SK-N-SH (cell line): Measurements from ENCODE around the gene CCNK. TPM values are rescaled to one million over a fixed set of nuclear protein-coding genes. Genes with fewer than 3 reads are reported as not detected.
A peak's percentile ranks its signal among the peaks of the same experiment; 100 is the strongest.

Experiments
- CTCF ChIA-PET: fragments of 300-600, 350-600 bp; formaldehyde crosslinking; extraction: SDS; loops from one replicate; lab custom pipeline; 2021; lab: Yijun Ruan, JAX
- POLR2A ChIA-PET: fragments of 350-600 bp; sonication (Branson Sonifier 250); formaldehyde crosslinking; extraction: SDS; loops from one replicate; lab custom pipeline; 2020; ENCODE audit warnings: antibody characterized with exemption, inconsistent platforms; lab: Yijun Ruan, JAX
- DNase-seq: peaks from one replicate; pipeline ENCODE4 v3.0.0; 2012
- H2AFZ ChIP-seq: fragments of 200-600 bp; sonication (generic); 2 replicates; pipeline ENCODE4 v1.8.1; 2016; ENCODE audit warnings: antibody characterized with exemption, mild to moderate bottlenecking, low read depth
- H3F3A ChIP-seq: fragments of 200-600 bp; sonication (generic); replicated peaks from 2 replicates; pipeline ENCODE3; 2016; ENCODE audit warnings: antibody characterized with exemption, mild to moderate bottlenecking; ENCODE audit not compliant: insufficient read depth
- H3K27ac ChIP-seq, 2 experiments: fragments of 200-500 bp in 1 of 2; fragments of 200-600 bp in 1 of 2; sonication (Bioruptor generic) in 1 of 2; sonication (generic), shearing (Covaris generic) in 1 of 2; 2 replicates each; pipeline versions ENCODE4 v1.5.1 to v1.6.1; 2014 to 2016; ENCODE audit warnings: low read depth in 2 of 2, inconsistent platforms in 1 of 2, low read length in 1 of 2, mild to moderate bottlenecking in 1 of 2, mixed read lengths in 1 of 2
- H3K27me3 ChIP-seq: fragments of 200-600 bp; sonication (generic), shearing (Covaris generic); 2 replicates; pipeline ENCODE4 v1.6.1; 2016; ENCODE audit warnings: mixed run types; ENCODE audit not compliant: insufficient read depth
- H3K36me3 ChIP-seq, 2 experiments: fragments of 200-500 bp in 1 of 2; fragments of 200-600 bp in 1 of 2; sonication (Bioruptor generic) in 1 of 2; sonication (generic) in 1 of 2; replicated peaks in 1 of 2; 2 replicates each; pipeline versions ENCODE3 to v1.5.1; 2014 to 2016; ENCODE audit warnings: low read length in 1 of 2, mild to moderate bottlenecking in 1 of 2; ENCODE audit not compliant: insufficient read depth in 2 of 2, control insufficient read depth in 1 of 2
- H3K4me1 ChIP-seq, 2 experiments: fragments of 200-500 bp in 1 of 2; fragments of 200-600 bp in 1 of 2; sonication (Bioruptor generic) in 1 of 2; sonication (generic), shearing (Covaris generic) in 1 of 2; 2 replicates each; pipeline versions ENCODE4 v1.5.1 to v1.6.1; 2014 to 2016; ENCODE audit warnings: low read depth in 1 of 2, low read length in 1 of 2, mixed run types in 1 of 2; ENCODE audit not compliant: insufficient read depth in 2 of 2, control insufficient read depth in 1 of 2
- H3K4me2 ChIP-seq: fragments of 200-600 bp; sonication (generic), shearing (Covaris generic); 2 replicates; pipeline ENCODE4 v1.6.1; 2017; ENCODE audit warnings: mixed run types
- H3K4me3 ChIP-seq, 2 experiments: fragments of 200-500 bp in 1 of 2; fragments of 200-600 bp in 1 of 2; sonication (Bioruptor generic) in 1 of 2; sonication (generic), shearing (Covaris generic) in 1 of 2; 2 replicates each; pipeline versions ENCODE4 v1.5.1 to v1.8.1; 2014 to 2016; ENCODE audit warnings: low read depth in 2 of 2, inconsistent platforms in 1 of 2, low read length in 1 of 2, mild to moderate bottlenecking in 1 of 2, mixed read lengths in 1 of 2, moderate library complexity in 1 of 2
- H3K79me2 ChIP-seq: fragments of 200-600 bp; sonication (generic); 2 replicates; pipeline ENCODE4 v1.8.1; 2017; ENCODE audit warnings: mild to moderate bottlenecking; ENCODE audit not compliant: insufficient read depth
- H3K9ac ChIP-seq: fragments of 200-600 bp; sonication (generic); 2 replicates; pipeline ENCODE4 v1.6.1; 2017; ENCODE audit warnings: mixed run types
- H3K9me2 ChIP-seq: fragments of 200-600 bp; sonication (generic); 2 replicates; pipeline ENCODE4 v1.6.1; 2017; ENCODE audit warnings: mixed run types
- H3K9me3 ChIP-seq: fragments of 200-600 bp; sonication (generic); 2 replicates; pipeline ENCODE4 v1.6.1; 2017; ENCODE audit warnings: mixed run types, mild to moderate bottlenecking, moderate library complexity
- H4K20me1 ChIP-seq: fragments of 200-600 bp; sonication (generic); 2 replicates; pipeline ENCODE4 v1.6.1; 2017; ENCODE audit warnings: mild to moderate bottlenecking, mixed run types; ENCODE audit not compliant: insufficient read depth
- FOSL2 ChIP-seq: IDR thresholded peaks from 2 replicates; pipeline ENCODE4 v1.4.0; 2012; ENCODE audit warnings: low read depth, mild to moderate bottlenecking, moderate library complexity, borderline replicate concordance
- MEF2A ChIP-seq: IDR thresholded peaks from 2 replicates; pipeline ENCODE4 v1.4.0; 2012; ENCODE audit warnings: low read depth, borderline replicate concordance
- MXI1 ChIP-seq: IDR thresholded peaks from 2 replicates; pipeline ENCODE4 v1.6.1; 2012; ENCODE audit warnings: mild to moderate bottlenecking, low read depth, low read length, improper control_type of control experiment
- NFIC ChIP-seq: IDR thresholded peaks from 2 replicates; pipeline ENCODE4 v1.4.0; 2012; ENCODE audit warnings: borderline replicate concordance
- NRF1 ChIP-seq: IDR thresholded peaks from 2 replicates; pipeline ENCODE4 v1.6.1; 2012; ENCODE audit warnings: low read depth, mild to moderate bottlenecking, low read length
- POLR2AphosphoS5 ChIP-seq: IDR thresholded peaks from 2 replicates; pipeline ENCODE4 v1.6.1; 2012; ENCODE audit warnings: low read depth, low read length
- RAD21 ChIP-seq: IDR thresholded peaks from 2 replicates; pipeline ENCODE4 v1.6.1; 2012; ENCODE audit warnings: mild to moderate bottlenecking, low read length
- RCOR1 ChIP-seq: fragments of 150-350 bp; IDR thresholded peaks from 2 replicates; pipeline ENCODE4 v1.6.1; 2017; ENCODE audit warnings: antibody characterized with exemption, low read length
- RXRA ChIP-seq: IDR thresholded peaks from 2 replicates; pipeline ENCODE4 v1.4.0; 2012; ENCODE audit warnings: low read depth, mild to moderate bottlenecking, borderline replicate concordance
- TAF1 ChIP-seq: IDR thresholded peaks from 2 replicates; pipeline ENCODE4 v1.6.1; 2012; ENCODE audit warnings: low read depth, mild to moderate bottlenecking, low read length, moderate library complexity, borderline replicate concordance
- TEAD4 ChIP-seq: IDR thresholded peaks from 2 replicates; pipeline ENCODE4 v1.4.0; 2012; ENCODE audit warnings: mild to moderate bottlenecking, borderline replicate concordance; ENCODE audit not compliant: insufficient read depth
- YY1 ChIP-seq: IDR thresholded peaks from 2 replicates; pipeline ENCODE4 v1.4.0; 2012; ENCODE audit warnings: low read depth, mild to moderate bottlenecking
- WGBS: methylation state at CpG from one replicate; pipeline ENCODE4 v1.1.6; 2017; ENCODE audit warnings: low lambda C conversion rate; 5-methylcytosine and 5-hydroxymethylcytosine counted together
- polyA plus RNA-seq, 3 experiments: library from polyadenylated mRNA; depleted of rRNA; stranded (reverse); fragments of >200 nt; gene quantifications; 2 replicates each; pipeline ENCODE4 v1.2.3, GENCODE V29; 2012
- TF ChIP-seq, protein P1 (sequence below): IDR thresholded peaks from 2 replicates; pipeline ENCODE4 v1.4.0; 2012; ENCODE audit warnings: low read depth
- TF ChIP-seq, protein P2 (sequence below): IDR thresholded peaks from 2 replicates; pipeline ENCODE4; 2012
- TF ChIP-seq, protein P3 (sequence below): fragments of 150-350 bp; IDR thresholded peaks from 2 replicates; pipeline ENCODE4 v1.6.1; 2016; ENCODE audit warnings: mild to moderate bottlenecking, low read depth, low read length
- TF ChIP-seq, protein P4 (sequence below): IDR thresholded peaks from 2 replicates; pipeline ENCODE4 v1.6.1; 2012; ENCODE audit warnings: mild to moderate bottlenecking, low read depth, low read length, moderate library complexity
- TF ChIP-seq, protein P5 (sequence below): fragments of 200-600 bp; sonication (generic); IDR thresholded peaks from 2 replicates; pipeline ENCODE4 v1.6.1; 2017; ENCODE audit warnings: antibody characterized with exemption, mild to moderate bottlenecking, moderate library complexity

The CCNK gene
- polyA plus RNA-seq, 1 of the 3 experiments (the other 2 are of a cell fraction) = 14.6 TPM

DNA sequence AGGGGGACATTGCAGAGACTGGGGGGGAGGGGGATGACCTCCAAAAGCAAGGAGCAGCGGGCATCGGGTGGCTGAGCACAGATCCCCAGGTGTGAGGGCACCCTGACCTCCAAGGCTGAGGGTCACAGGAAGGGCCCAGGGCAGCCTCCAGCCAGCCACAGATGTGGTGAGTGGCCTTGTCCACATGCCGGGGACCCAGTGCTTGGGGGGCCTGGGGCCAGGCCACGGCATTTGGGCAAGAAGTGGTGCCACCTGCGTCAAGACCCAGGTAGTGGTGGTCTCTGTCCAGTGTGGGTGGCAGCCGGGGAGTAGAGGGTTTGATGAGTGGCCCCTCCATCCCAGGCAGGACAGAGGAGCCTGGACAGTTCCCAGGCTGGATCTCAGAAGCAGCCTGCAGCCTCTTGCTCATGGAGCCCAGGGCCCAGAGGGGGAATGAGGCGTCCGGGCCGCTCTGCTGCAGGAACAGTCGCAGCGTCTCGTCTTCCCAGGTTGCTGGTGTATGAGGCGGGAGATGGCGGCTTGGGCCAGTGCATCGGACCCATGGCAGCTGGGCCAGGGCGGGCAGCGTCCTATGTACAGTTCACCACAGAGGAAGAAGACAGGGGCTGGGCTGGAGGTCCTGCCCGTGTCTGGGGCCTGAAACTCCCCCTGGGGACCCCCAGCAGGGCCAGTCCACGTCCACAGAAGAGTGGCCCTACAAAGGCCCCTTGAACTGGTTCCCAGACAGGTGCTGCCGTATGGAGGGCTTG is 33.5 kb downstream of the CCNK start:
- H2AFZ ChIP-seq = no peak overlapping the region
- TF ChIP-seq MEF2A (no peak), YY1 (no peak), TAF1 (no peak), MXI1 (no peak), RCOR1 (no peak), FOSL2 (no peak), RAD21 (no peak), TEAD4 (no peak), NRF1 (no peak), RXRA (no peak), NFIC (no peak), POLR2AphosphoS5 (no peak)
- TF ChIP-seq, protein P1, sequence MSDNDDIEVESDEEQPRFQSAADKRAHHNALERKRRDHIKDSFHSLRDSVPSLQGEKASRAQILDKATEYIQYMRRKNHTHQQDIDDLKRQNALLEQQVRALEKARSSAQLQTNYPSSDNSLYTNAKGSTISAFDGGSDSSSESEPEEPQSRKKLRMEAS = no peak
- TF ChIP-seq, protein P2, sequence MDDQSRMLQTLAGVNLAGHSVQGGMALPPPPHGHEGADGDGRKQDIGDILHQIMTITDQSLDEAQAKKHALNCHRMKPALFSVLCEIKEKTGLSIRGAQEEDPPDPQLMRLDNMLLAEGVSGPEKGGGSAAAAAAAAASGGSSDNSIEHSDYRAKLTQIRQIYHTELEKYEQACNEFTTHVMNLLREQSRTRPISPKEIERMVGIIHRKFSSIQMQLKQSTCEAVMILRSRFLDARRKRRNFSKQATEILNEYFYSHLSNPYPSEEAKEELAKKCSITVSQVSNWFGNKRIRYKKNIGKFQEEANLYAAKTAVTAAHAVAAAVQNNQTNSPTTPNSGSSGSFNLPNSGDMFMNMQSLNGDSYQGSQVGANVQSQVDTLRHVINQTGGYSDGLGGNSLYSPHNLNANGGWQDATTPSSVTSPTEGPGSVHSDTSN = no peak
- TF ChIP-seq, protein P3, sequence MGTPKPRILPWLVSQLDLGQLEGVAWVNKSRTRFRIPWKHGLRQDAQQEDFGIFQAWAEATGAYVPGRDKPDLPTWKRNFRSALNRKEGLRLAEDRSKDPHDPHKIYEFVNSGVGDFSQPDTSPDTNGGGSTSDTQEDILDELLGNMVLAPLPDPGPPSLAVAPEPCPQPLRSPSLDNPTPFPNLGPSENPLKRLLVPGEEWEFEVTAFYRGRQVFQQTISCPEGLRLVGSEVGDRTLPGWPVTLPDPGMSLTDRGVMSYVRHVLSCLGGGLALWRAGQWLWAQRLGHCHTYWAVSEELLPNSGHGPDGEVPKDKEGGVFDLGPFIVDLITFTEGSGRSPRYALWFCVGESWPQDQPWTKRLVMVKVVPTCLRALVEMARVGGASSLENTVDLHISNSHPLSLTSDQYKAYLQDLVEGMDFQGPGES = no peak
- TF ChIP-seq, protein P4, sequence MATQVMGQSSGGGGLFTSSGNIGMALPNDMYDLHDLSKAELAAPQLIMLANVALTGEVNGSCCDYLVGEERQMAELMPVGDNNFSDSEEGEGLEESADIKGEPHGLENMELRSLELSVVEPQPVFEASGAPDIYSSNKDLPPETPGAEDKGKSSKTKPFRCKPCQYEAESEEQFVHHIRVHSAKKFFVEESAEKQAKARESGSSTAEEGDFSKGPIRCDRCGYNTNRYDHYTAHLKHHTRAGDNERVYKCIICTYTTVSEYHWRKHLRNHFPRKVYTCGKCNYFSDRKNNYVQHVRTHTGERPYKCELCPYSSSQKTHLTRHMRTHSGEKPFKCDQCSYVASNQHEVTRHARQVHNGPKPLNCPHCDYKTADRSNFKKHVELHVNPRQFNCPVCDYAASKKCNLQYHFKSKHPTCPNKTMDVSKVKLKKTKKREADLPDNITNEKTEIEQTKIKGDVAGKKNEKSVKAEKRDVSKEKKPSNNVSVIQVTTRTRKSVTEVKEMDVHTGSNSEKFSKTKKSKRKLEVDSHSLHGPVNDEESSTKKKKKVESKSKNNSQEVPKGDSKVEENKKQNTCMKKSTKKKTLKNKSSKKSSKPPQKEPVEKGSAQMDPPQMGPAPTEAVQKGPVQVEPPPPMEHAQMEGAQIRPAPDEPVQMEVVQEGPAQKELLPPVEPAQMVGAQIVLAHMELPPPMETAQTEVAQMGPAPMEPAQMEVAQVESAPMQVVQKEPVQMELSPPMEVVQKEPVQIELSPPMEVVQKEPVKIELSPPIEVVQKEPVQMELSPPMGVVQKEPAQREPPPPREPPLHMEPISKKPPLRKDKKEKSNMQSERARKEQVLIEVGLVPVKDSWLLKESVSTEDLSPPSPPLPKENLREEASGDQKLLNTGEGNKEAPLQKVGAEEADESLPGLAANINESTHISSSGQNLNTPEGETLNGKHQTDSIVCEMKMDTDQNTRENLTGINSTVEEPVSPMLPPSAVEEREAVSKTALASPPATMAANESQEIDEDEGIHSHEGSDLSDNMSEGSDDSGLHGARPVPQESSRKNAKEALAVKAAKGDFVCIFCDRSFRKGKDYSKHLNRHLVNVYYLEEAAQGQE = no peak
- TF ChIP-seq, protein P5, sequence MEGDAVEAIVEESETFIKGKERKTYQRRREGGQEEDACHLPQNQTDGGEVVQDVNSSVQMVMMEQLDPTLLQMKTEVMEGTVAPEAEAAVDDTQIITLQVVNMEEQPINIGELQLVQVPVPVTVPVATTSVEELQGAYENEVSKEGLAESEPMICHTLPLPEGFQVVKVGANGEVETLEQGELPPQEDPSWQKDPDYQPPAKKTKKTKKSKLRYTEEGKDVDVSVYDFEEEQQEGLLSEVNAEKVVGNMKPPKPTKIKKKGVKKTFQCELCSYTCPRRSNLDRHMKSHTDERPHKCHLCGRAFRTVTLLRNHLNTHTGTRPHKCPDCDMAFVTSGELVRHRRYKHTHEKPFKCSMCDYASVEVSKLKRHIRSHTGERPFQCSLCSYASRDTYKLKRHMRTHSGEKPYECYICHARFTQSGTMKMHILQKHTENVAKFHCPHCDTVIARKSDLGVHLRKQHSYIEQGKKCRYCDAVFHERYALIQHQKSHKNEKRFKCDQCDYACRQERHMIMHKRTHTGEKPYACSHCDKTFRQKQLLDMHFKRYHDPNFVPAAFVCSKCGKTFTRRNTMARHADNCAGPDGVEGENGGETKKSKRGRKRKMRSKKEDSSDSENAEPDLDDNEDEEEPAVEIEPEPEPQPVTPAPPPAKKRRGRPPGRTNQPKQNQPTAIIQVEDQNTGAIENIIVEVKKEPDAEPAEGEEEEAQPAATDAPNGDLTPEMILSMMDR = no peak
- H3F3A ChIP-seq = peaks cover 8% of the 10 kb centered on the region
- peaks cover 0 to 16% of the 10 kb centered on the region in 2 experiments; a peak in 1 of 4 replicates for H3K4me1 ChIP-seq
- H3K4me3 ChIP-seq = no peak overlapping the region
- peaks cover 17% of the 10 kb centered on the region; the same call in 1 of the 2 replicates for H3K79me2 ChIP-seq
- H3K4me2 ChIP-seq = no peak overlapping the region
- peak; percentile 14 for DNase-seq
- CTCF ChIA-PET = interaction anchor here (1.0 to 3.6 kb wide), 3 partner anchors 61 to 113 kb away, joined by 3 to 34 read pairs (median 3); no protein-coding TSS in a partner anchor
- no peaks in the 10 kb centered on the region for H3K9me2 ChIP-seq
- H3K27me3 ChIP-seq = no peaks in the 10 kb centered on the region
- no peaks in the 10 kb centered on the region for H3K9me3 ChIP-seq
- H4K20me1 ChIP-seq = peaks cover 19% of the 10 kb centered on the region; the same call in 1 of the 2 replicates
- no peak overlapping the region for H3K9ac ChIP-seq
- H3K36me3 ChIP-seq = peaks cover 5 to 42% of the 10 kb centered on the region in 2 experiments
- POLR2A ChIA-PET = no interaction called here
- WGBS = 100% methylated on average over 3 of the region's 20 CpGs
- H3K27ac ChIP-seq = no peak overlapping the region
